ENCODE data around the gene PCDHGC3. TPM values are rescaled to one million over a fixed set of nuclear protein-coding genes. Genes with fewer than 3 reads are reported as not detected.

PCDHGC3 gene
- total and polyA plus RNA-seq, 2 of the 8 experiments (the other 6 are each of a cell fraction or from before 2014, with no cell fraction given) = 4.7 to 18.6 TPM

GRCh38 chr5:141527426-141527825 lies 51.7 kb downstream of the PCDHGC3 start:
- TF ChIP-seq MAFK (IDR thresholded peaks at IDR 0.05; ENCODE audit: low read depth, low read length) (no peak), ZNF274 (IDR thresholded peaks at IDR 0.05; ENCODE audit: borderline replicate concordance, extremely low read depth, low read length) (no peak), TBP (IDR thresholded peaks at IDR 0.05; ENCODE audit: low read depth, low read length) (no peak), E2F6 (IDR thresholded peaks at IDR 0.05) (no peak), HDAC2 (IDR thresholded peaks at IDR 0.05; ENCODE audit: borderline replicate concordance in 1 of 2, low read depth in 2 of 2, low read length in 2 of 2) (no peak), MAX (IDR thresholded peaks at IDR 0.05) (no peak), CEBPB (IDR thresholded peaks at IDR 0.05; ENCODE audit: low read depth, low read length) (no peak)
- peaks cover 23 to 43% (median 32%) of the 10 kb centered on the region in 4 experiments for H3K36me3 ChIP-seq (ENCODE audit: control insufficient read depth in 2 of 4, insufficient read depth in 4 of 4, low read length in 3 of 4)
- no peak overlapping the region for H3K23ac ChIP-seq (ENCODE audit: insufficient read length)
- no peak overlapping the region for H2BK5ac ChIP-seq (ENCODE audit: low read depth, low read length)
- no peaks in the 10 kb centered on the region for H3K27me3 ChIP-seq (replicated peaks in 1 of 4; ENCODE audit: control insufficient read depth in 3 of 4, extremely low read depth in 1 of 4, insufficient read depth in 3 of 4, low read length in 3 of 4)
- no peak overlapping the region for H3K4me2 ChIP-seq (ENCODE audit: insufficient read depth in 1 of 2, low read depth in 2 of 2, low read length in 2 of 2)
- H4K20me1 ChIP-seq (replicated peaks in 1 of 2; ENCODE audit: control insufficient read depth in 1 of 2, insufficient read depth in 2 of 2, low read length in 2 of 2) = no peaks in the 10 kb centered on the region
- H3K9me3 ChIP-seq (ENCODE audit: insufficient read depth in 2 of 2, low read depth in 1 of 2, low read length in 1 of 2) = no peaks in the 10 kb centered on the region
- no peak overlapping the region for H2AFZ ChIP-seq (ENCODE audit: low read length)
- no peak overlapping the region for H2BK12ac ChIP-seq (ENCODE audit: low read depth, low read length)
- no peak overlapping the region for H3K4ac ChIP-seq (replicated peaks; ENCODE audit: insufficient read length, low read depth, low read length)
- peaks cover 2 to 15% (median 8%) of the 10 kb centered on the region in 4 experiments; a peak in 6 of 7 replicates for H3K4me1 ChIP-seq (replicated peaks in 1 of 4; ENCODE audit: control insufficient read depth in 3 of 4, insufficient read depth in 4 of 4, low read length in 3 of 4)
- no peak overlapping the region for H4K5ac ChIP-seq (ENCODE audit: insufficient read length, low read depth, low read length)
- H3K79me1 ChIP-seq (ENCODE audit: low read depth, low read length) = no peaks in the 10 kb centered on the region
- no peak overlapping the region for H2BK120ac ChIP-seq (replicated peaks; ENCODE audit: low read depth, low read length)
- H3K9ac ChIP-seq (replicated peaks in 1 of 4; ENCODE audit: extremely low read depth in 1 of 4, low read depth in 3 of 4, low read length in 3 of 4) = no peak overlapping the region
- FAIRE-seq (no peak), DNase-seq (ENCODE audit: low read depth in 1 of 2, low spot score in 2 of 2) (no peak)
- H3K14ac ChIP-seq (ENCODE audit: insufficient read length) = no peak overlapping the region
- H2BK20ac ChIP-seq (ENCODE audit: low read length) = no peak overlapping the region
- no peak overlapping the region for H3K56ac ChIP-seq (replicated peaks; ENCODE audit: insufficient read length, low read depth, low read length)
- ChIA-PET POLR2A (ENCODE audit: partially characterized antibody) (interaction anchor here (0.6 kb wide), 1 partner anchor 31 kb away, joined by 3 read pairs; no protein-coding TSS in a partner anchor), CTCF (ENCODE audit: partially characterized antibody) (interaction anchor here (0.7 to 50.9 kb wide), 9 partner anchors 8 to 310 kb away, joined by 3 to 1236 read pairs (median 4); partner anchors contain the start of genes PCDHB15, PCDHGA10, PCDHGA11 and PCDHGA9)
- no peaks in the 10 kb centered on the region for H3K23me2 ChIP-seq (ENCODE audit: low read depth, low read length)
- H3K79me2 ChIP-seq (ENCODE audit: control insufficient read depth in 1 of 2, insufficient read depth in 2 of 2, low read length in 2 of 2) = no peaks in the 10 kb centered on the region
- H3K4me3 ChIP-seq (ENCODE audit: extremely low read depth in 1 of 4, insufficient read depth in 2 of 4, low read depth in 3 of 4, low read length in 4 of 4) = no peak overlapping the region
- WGBS, 2 experiments (ENCODE audit: extremely low coverage in 1 of 2, insufficient coverage in 1 of 2, insufficient read length in 1 of 2, insufficient replicate concordance in 2 of 2, low coverage in 1 of 2, low lambda C conversion rate in 2 of 2, missing lambda C conversion rate in 1 of 2) = 53% methylated on average over 1 of the region's 1 CpG; no CpG with 5 or more reads in 1 of the 2 experiments
- no peak overlapping the region for H2AK5ac ChIP-seq (ENCODE audit: low read depth, low read length)
- H4K91ac ChIP-seq (replicated peaks; ENCODE audit: insufficient read length, low read length) = no peak overlapping the region
- H2BK15ac ChIP-seq (ENCODE audit: low read length) = no peak overlapping the region
- H4K8ac ChIP-seq (ENCODE audit: extremely low read depth, insufficient read depth, low read length) = no peak overlapping the region
- H3K27ac ChIP-seq (ENCODE audit: low read depth, low read length) = no peak overlapping the region
- H3K18ac ChIP-seq (ENCODE audit: extremely low read depth, low read length) = no peak overlapping the region
